ENCODE data around the gene SESN3. TPM values are rescaled to one million over a fixed set of nuclear protein-coding genes. Genes with fewer than 3 reads are reported as not detected.

SESN3 gene
- total RNA-seq, 1 experiment from 2014 or later = 8.8 TPM

Other genes starting within 250 kb of the SESN3 start
- gene KDM4E, start 205.9 kb downstream of the SESN3 start, total RNA-seq (2014; rRNA removed; shearing (Covaris generic)) = not detected in 2 replicates
- gene KDM4F, start 181.8 kb downstream of the SESN3 start, total RNA-seq (2014; rRNA removed; shearing (Covaris generic)) = not detected in 2 replicates
- 25.4 and 27.4 TPM in 2 replicates for gene SRSF8, start 164.3 kb downstream of the SESN3 start, total RNA-seq (2014; rRNA removed; shearing (Covaris generic))
- gene ENDOD1, start 141.4 kb downstream of the SESN3 start, total RNA-seq (2014; rRNA removed; shearing (Covaris generic)) = 44.8 and 46.8 TPM in 2 replicates

Data from SK-MEL-5 (cell line).